Caco-2 (cell line): ENCODE measurements around the gene GAK. TPM values are rescaled to one million over a fixed set of nuclear protein-coding genes. Genes with fewer than 3 reads are reported as not detected.

Source experiments
- BruUV-seq: library from RNA; stranded (reverse); fragments of 400-500 nt; replicated peaks from 2 replicates; lab custom pipeline; 2021; lab: Mats Ljungman, UMichigan
- CTCF ChIA-PET: fragments of 300-600 bp; sonication (Branson Sonifier 250); formaldehyde crosslinking; loops from one replicate; lab custom pipeline; 2022; ENCODE audit warnings: antibody characterized with exemption; lab: Charles Lee
- POLR2A ChIA-PET: fragments of 300-600 bp; sonication (Branson Sonifier 250); formaldehyde crosslinking; loops from one replicate; lab custom pipeline; 2022; ENCODE audit warnings: antibody characterized with exemption; lab: Charles Lee
- DNase-seq, 2 experiments: peaks; one replicate each; pipeline versions ENCODE4 v3.0.0 to v3.0.0-alpha.2; 2020 to 2022
- H3K27me3 ChIP-seq: replicated peaks from 2 replicates; pipeline ENCODE4 v1.6.0; 2011; ENCODE audit warnings: low read length; ENCODE audit not compliant: control insufficient read depth, insufficient read depth
- H3K36me3 ChIP-seq: 2 replicates; pipeline ENCODE4 v1.5.1; 2011; ENCODE audit warnings: low read length; ENCODE audit not compliant: control insufficient read depth, insufficient read depth
- H3K4me1 ChIP-seq: fragments of 250-450 bp; sonication (Bioruptor Pico); 2 replicates; pipeline ENCODE4 v1.5.1; 2020; ENCODE audit warnings: mild to moderate bottlenecking
- H3K4me3 ChIP-seq: 2 replicates; pipeline ENCODE4 v1.5.1; 2011; ENCODE audit warnings: low read depth, mild to moderate bottlenecking, control low read depth, low read length
- H3K9me3 ChIP-seq: fragments of 250-450 bp; sonication (Bioruptor Pico); 2 replicates; pipeline ENCODE4 v1.5.1; 2020; ENCODE audit warnings: mild to moderate bottlenecking, moderate library complexity
- H3K27ac Mint-ChIP-seq: one replicate; pipeline ENCODE4 v1.8.0; 2022; ENCODE audit warnings: mixed read lengths; ENCODE audit not compliant: unreplicated experiment
- H3K27me3 Mint-ChIP-seq: one replicate; pipeline ENCODE4 v1.8.0; 2022; ENCODE audit warnings: mixed read lengths; ENCODE audit not compliant: insufficient read depth, unreplicated experiment
- H3K36me3 Mint-ChIP-seq: one replicate; pipeline ENCODE4 v1.8.0; 2022; ENCODE audit warnings: mild to moderate bottlenecking, mixed read lengths; ENCODE audit not compliant: insufficient read depth, unreplicated experiment
- H3K4me1 Mint-ChIP-seq: one replicate; pipeline ENCODE4 v1.8.0; 2022; ENCODE audit warnings: low read depth, mixed read lengths; ENCODE audit not compliant: unreplicated experiment
- H3K4me3 Mint-ChIP-seq: one replicate; pipeline ENCODE4 v1.8.0; 2022; ENCODE audit warnings: mild to moderate bottlenecking, moderate library complexity, mixed read lengths; ENCODE audit not compliant: unreplicated experiment
- H3K9me3 Mint-ChIP-seq: one replicate; pipeline ENCODE4 v1.8.0; 2022; ENCODE audit warnings: mixed read lengths; ENCODE audit not compliant: unreplicated experiment
- intact Hi-C: fragments of 100-400 bp; cut with micrococcal nuclease; formaldehyde crosslinking; loops from one replicate; pipeline ENCODE4 v1.10.0; 2022; ENCODE audit not compliant: unreplicated experiment
- total RNA-seq: library from RNA; stranded (reverse); gene quantifications from 2 replicates; pipeline ENCODE4 v1.2.3, GENCODE V29; 2022
- TF ChIP-seq, protein P1 (sequence below), 2 experiments: fragments of 200-600 bp in 1 of 2; IDR thresholded peaks; 1 replicate in 1 of 2; 2 replicates in 1 of 2; pipeline versions ENCODE4 v1.5.1 to v1.8.0; 2011 to 2022; ENCODE audit warnings: antibody characterized with exemption in 1 of 2, control low read depth in 1 of 2, inconsistent platforms in 1 of 2, low read depth in 1 of 2, low read length in 1 of 2, mild to moderate bottlenecking in 1 of 2, moderate library complexity in 1 of 2; ENCODE audit not compliant: insufficient read depth in 1 of 2, severe bottlenecking in 1 of 2, unreplicated experiment in 1 of 2

The GAK gene
- total RNA-seq, 1 experiment from 2014 or later, result 126 TPM

DNA sequence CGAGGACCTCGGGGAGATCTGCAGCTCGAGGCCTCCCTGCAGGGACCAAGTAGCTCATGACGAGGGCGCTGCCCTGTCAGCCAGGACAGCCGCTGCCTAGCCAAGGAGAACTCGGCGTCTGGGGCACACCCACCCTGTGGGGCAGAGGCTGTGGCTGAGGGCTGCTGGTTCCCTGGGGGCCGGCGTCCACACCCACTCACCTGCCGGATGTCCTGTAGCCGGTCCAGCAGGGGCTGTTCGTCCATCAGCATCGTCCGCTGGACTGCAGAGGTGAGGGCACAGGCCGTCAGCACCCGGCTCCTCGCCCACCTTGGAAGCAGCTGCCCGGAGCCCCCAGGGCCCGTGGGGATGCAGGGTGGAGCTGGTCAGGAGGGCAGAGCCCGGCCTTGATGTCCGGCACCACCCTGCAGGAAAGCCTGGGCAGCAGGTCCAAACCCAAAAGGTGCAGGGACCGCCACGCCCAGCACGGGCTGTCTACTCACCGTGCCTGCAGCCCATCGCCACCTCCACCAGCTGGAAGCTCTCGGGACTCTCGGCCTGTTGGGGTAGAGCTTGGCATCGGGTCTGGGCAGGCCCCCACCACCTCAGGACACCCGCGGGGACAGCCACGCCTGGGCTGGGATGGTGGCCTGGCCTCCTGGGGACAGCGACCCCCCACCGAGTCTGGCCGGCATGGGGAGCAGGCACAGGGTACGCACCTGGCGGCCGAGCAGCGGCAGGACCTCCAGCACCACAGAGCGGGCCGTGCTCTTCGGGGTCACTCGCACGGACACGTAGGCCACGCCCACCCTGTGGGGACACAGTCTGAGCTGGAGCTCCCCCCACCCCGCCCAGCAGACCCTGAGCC is 34.4 kb upstream of the GAK start:
- DNase-seq, result no peak
- CTCF ChIA-PET, result no interaction called here
- no peak overlapping the region for H3K4me3 Mint-ChIP-seq
- POLR2A ChIA-PET, result no interaction called here
- no peaks in the 10 kb centered on the region; the same call in 1 of the 2 replicates for H3K36me3 ChIP-seq
- BruUV-seq, result no TSS peak
- H3K27me3 Mint-ChIP-seq, result no peaks in the 10 kb centered on the region
- H3K4me1 ChIP-seq, result no peaks in the 10 kb centered on the region
- H3K9me3 Mint-ChIP-seq, result no peaks in the 10 kb centered on the region
- H3K36me3 Mint-ChIP-seq, result peaks cover 13% of the 10 kb centered on the region
- no peaks in the 10 kb centered on the region for H3K9me3 ChIP-seq
- no peak overlapping the region for H3K4me3 ChIP-seq
- H3K4me1 Mint-ChIP-seq, result no peaks in the 10 kb centered on the region
- TF ChIP-seq, protein P1, sequence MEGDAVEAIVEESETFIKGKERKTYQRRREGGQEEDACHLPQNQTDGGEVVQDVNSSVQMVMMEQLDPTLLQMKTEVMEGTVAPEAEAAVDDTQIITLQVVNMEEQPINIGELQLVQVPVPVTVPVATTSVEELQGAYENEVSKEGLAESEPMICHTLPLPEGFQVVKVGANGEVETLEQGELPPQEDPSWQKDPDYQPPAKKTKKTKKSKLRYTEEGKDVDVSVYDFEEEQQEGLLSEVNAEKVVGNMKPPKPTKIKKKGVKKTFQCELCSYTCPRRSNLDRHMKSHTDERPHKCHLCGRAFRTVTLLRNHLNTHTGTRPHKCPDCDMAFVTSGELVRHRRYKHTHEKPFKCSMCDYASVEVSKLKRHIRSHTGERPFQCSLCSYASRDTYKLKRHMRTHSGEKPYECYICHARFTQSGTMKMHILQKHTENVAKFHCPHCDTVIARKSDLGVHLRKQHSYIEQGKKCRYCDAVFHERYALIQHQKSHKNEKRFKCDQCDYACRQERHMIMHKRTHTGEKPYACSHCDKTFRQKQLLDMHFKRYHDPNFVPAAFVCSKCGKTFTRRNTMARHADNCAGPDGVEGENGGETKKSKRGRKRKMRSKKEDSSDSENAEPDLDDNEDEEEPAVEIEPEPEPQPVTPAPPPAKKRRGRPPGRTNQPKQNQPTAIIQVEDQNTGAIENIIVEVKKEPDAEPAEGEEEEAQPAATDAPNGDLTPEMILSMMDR (IDR thresholded peaks at IDR 0.05; ENCODE audit: insufficient read depth in 1 of 2, low read depth in 1 of 2, low read length in 1 of 2, severe bottlenecking in 1 of 2, unreplicated experiment in 1 of 2), result no peak
- no peaks in the 10 kb centered on the region for H3K27me3 ChIP-seq
- H3K27ac Mint-ChIP-seq, result no peak overlapping the region
- intact Hi-C loops, result no loop called here

DNA sequence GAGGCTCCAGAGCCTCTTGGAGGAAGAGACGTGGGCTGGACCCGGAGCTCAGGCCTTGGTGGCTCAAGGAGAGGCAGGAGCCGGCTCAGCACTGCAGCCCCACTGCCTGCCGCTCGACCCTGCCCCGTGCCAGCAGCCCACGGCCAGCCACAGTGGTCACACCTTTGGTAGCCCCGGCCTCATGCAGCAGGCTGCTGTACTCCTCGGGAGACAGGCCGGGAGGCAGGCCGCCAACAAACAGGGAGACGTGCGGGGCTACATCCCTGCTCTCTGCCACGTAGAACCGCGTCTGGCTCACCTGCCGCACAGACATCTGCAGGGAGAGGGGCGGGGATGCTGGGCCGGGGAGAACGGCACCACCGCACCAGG is 33.6 kb upstream of the GAK start:
- DNase-seq, result no peak
- CTCF ChIA-PET, result no interaction called here
- no TSS peak for BruUV-seq

DNA sequence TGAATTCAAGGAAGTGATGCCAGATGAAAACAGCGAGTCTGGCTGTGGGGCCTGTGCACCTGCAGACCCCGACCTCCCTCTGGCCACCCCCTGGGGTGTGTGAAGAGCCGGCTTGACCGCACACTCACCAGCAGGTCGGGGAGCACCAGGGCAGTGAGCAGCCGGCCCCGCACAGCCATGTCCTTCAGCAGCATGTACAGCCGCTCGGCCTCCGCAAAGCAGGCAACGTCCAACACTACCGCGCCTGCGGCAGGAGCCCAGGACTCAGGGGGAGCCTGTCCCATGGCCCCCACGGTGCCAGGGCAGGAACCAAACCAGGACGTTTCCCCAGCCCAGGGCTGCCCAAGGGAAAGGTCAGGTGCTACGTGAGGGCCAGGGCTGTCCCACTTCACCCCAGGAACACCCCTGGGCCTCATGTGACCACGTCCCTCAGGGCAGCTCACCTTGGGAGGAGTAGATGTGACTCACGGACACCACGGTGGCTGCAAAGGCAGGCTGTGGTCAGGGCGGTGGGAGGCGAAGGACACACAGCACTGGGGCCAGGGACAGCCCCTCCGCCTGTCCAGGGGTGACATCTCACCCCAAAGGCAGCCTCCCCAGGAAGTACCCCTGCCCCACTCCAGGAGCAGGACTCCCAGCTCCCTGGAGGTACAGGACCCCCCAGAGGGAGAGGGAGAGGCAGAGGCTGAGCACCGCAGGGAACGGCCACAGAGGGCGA is 33.1 kb upstream of the GAK start:
- Mint-ChIP-seq H3K4me1 (no peaks in the 10 kb centered on the region), H3K4me3 (no peak overlapping the region), H3K27me3 (no peaks in the 10 kb centered on the region), H3K27ac (no peak overlapping the region), H3K9me3 (no peaks in the 10 kb centered on the region), H3K36me3 (peaks cover 14% of the 10 kb centered on the region)
- Histone ChIP-seq H3K4me1 (no peaks in the 10 kb centered on the region), H3K27me3 (no peaks in the 10 kb centered on the region), H3K36me3 (no peaks in the 10 kb centered on the region; the same call in 1 of the 2 replicates), H3K4me3 (no peak overlapping the region), H3K9me3 (no peaks in the 10 kb centered on the region)
- DNase-seq, result no peak
- CTCF ChIA-PET, result no interaction called here
- TF ChIP-seq, protein P1 (IDR thresholded peaks at IDR 0.05; ENCODE audit: insufficient read depth in 1 of 2, low read depth in 1 of 2, low read length in 1 of 2, severe bottlenecking in 1 of 2, unreplicated experiment in 1 of 2), result no peak
- POLR2A ChIA-PET, result no interaction called here
- intact Hi-C loops, result no loop called here
- no TSS peak for BruUV-seq

More for the DNA sequence above, 33.6 kb upstream of the GAK start:
- POLR2A ChIA-PET, result no interaction called here
- intact Hi-C loops, result no loop called here
- no peaks in the 10 kb centered on the region for H3K27me3 ChIP-seq
- Mint-ChIP-seq H3K27ac (no peak overlapping the region), H3K27me3 (no peaks in the 10 kb centered on the region), H3K4me1 (no peaks in the 10 kb centered on the region), H3K36me3 (peaks cover 14% of the 10 kb centered on the region), H3K4me3 (no peak overlapping the region), H3K9me3 (no peaks in the 10 kb centered on the region)
- no peaks in the 10 kb centered on the region; the same call in 1 of the 2 replicates for H3K36me3 ChIP-seq
- no peaks in the 10 kb centered on the region for H3K4me1 ChIP-seq
- no peak overlapping the region for H3K4me3 ChIP-seq
- TF ChIP-seq, protein P1 (IDR thresholded peaks at IDR 0.05; ENCODE audit: insufficient read depth in 1 of 2, low read depth in 1 of 2, low read length in 1 of 2, severe bottlenecking in 1 of 2, unreplicated experiment in 1 of 2), result no peak
- no peaks in the 10 kb centered on the region for H3K9me3 ChIP-seq
